ENCODE results near the gene ACTR1A.

DNA sequence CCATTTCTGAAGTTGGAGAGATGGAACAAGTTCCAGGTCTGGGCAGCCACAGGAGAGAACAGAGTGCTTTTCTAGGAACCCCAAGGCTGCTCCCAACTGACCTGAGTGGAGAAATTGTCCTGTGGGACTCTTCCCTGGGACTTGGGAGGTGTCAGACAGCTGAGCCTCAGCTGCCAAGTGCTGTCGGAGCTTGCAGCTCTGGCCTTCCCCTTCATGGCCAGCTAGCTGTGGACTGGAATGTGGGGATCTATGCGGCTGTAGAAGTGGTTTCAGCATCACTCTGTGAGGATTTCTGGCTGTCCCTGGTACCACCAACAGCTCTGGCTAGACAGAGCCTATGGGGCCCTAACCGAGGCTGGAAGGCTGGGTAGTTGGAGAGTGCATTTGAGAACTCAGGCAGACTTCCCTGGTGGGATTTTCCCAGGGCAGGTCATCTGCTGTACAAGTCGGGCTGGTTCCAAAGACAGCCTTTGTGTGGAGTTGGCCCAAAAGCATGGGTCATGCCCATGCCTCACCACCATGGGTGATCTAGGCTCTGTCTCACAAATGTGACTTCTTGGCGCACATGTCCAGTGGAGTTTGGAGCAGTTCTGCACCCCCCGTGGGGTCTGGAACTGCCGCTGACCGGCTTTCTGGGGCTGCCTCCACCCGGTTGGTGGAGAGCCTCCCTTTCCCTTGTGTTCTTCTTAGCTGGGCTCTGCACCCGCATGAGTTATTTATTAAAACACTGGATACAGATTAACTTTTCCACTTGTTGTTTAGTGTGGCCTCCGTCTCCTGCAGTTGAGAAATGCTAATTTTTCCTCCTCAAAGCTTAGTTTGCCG lies 12.2 kb upstream of the ACTR1A start:
- TF ChIP-seq, protein P1, sequence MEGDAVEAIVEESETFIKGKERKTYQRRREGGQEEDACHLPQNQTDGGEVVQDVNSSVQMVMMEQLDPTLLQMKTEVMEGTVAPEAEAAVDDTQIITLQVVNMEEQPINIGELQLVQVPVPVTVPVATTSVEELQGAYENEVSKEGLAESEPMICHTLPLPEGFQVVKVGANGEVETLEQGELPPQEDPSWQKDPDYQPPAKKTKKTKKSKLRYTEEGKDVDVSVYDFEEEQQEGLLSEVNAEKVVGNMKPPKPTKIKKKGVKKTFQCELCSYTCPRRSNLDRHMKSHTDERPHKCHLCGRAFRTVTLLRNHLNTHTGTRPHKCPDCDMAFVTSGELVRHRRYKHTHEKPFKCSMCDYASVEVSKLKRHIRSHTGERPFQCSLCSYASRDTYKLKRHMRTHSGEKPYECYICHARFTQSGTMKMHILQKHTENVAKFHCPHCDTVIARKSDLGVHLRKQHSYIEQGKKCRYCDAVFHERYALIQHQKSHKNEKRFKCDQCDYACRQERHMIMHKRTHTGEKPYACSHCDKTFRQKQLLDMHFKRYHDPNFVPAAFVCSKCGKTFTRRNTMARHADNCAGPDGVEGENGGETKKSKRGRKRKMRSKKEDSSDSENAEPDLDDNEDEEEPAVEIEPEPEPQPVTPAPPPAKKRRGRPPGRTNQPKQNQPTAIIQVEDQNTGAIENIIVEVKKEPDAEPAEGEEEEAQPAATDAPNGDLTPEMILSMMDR (IDR thresholded peaks at IDR 0.05; ENCODE audit: insufficient read depth, low read length, poor library complexity, severe bottlenecking), result no peak
- no peak for TF ChIP-seq EZH2phosphoT487 (conservative IDR thresholded peaks at IDR 0.05; ENCODE audit: low read length)
